Neural cell (in vitro differentiated cells): ENCODE data around the gene LSM10. TPM values are rescaled to one million over a fixed set of nuclear protein-coding genes. Genes with fewer than 3 reads are reported as not detected.
A peak's percentile ranks its signal among the peaks of the same experiment; 100 is the strongest.

Source experiments
- H2AFZ ChIP-seq: fragments of 200-600, 300-800 bp; sonication (generic), shearing (Covaris generic); 2 replicates; pipeline ENCODE4 v1.6.0; 2014; ENCODE audit warnings: low read depth, mild to moderate bottlenecking, antibody characterized with exemption, low read length, moderate library complexity
- H3F3A ChIP-seq: fragments of 200-600 bp; shearing (Covaris generic); 2 replicates; pipeline ENCODE4 v1.6.1; 2016; ENCODE audit warnings: mild to moderate bottlenecking, moderate library complexity, mixed read lengths, antibody characterized with exemption, low read length; ENCODE audit not compliant: insufficient read depth, poor library complexity, severe bottlenecking
- H3K27ac ChIP-seq: fragments of 200-600, 300-800 bp; sonication (generic), shearing (Covaris generic); 2 replicates; pipeline ENCODE4 v1.5.1; 2014; ENCODE audit warnings: mild to moderate bottlenecking, low read length, moderate library complexity
- H3K27me3 ChIP-seq: fragments of 300-800, 200-600 bp; sonication (generic), shearing (Covaris generic); 2 replicates; pipeline ENCODE4 v1.6.0; 2014; ENCODE audit warnings: mild to moderate bottlenecking, low read depth, low read length, moderate library complexity; ENCODE audit not compliant: insufficient read depth
- H3K36me3 ChIP-seq: fragments of 300-800, 200-600 bp; sonication (generic), shearing (Covaris generic); 2 replicates; pipeline ENCODE4 v1.5.1; 2014; ENCODE audit warnings: mild to moderate bottlenecking, antibody characterized with exemption, low read length, moderate library complexity; ENCODE audit not compliant: insufficient read depth
- H3K4me2 ChIP-seq: fragments of 300-800, 200-600 bp; sonication (generic), shearing (Covaris generic); 2 replicates; pipeline ENCODE4 v1.6.0; 2014; ENCODE audit warnings: mild to moderate bottlenecking, low read length
- H3K4me3 ChIP-seq: fragments of 300-800, 200-600 bp; sonication (generic), shearing (Covaris generic); 2 replicates; pipeline ENCODE4 v1.5.1; 2014; ENCODE audit warnings: mild to moderate bottlenecking, low read length, moderate library complexity
- H3K79me2 ChIP-seq: fragments of 200-600 bp; shearing (Covaris generic); replicated peaks from 2 replicates; pipeline ENCODE4 v1.6.0; 2014; ENCODE audit warnings: mild to moderate bottlenecking, low read length, moderate library complexity; ENCODE audit not compliant: insufficient read depth
- H3K9ac ChIP-seq: fragments of 300-800, 200-600 bp; sonication (generic), shearing (Covaris generic); 2 replicates; pipeline ENCODE4 v1.6.1; 2016; ENCODE audit warnings: mild to moderate bottlenecking, low read length, mixed read lengths
- H3K9me2 ChIP-seq: fragments of 200-600 bp; shearing (Covaris generic); 2 replicates; pipeline ENCODE4 v1.6.1; 2016; ENCODE audit warnings: mild to moderate bottlenecking, low read length, mixed read lengths; ENCODE audit not compliant: insufficient read depth
- H3K9me3 ChIP-seq: fragments of 200-600, 300-800 bp; sonication (generic), shearing (Covaris generic); 2 replicates; pipeline ENCODE4 v1.6.1; 2016; ENCODE audit warnings: mild to moderate bottlenecking, mixed run types, low read length, moderate library complexity, mixed read lengths
- H4K20me1 ChIP-seq: fragments of 200-600 bp; shearing (Covaris generic); 2 replicates; pipeline ENCODE4 v1.6.1; 2016; ENCODE audit warnings: mild to moderate bottlenecking, mixed run types; ENCODE audit not compliant: insufficient read depth
- CTCF ChIP-seq: fragments of 450-650 bp; IDR thresholded peaks from 2 replicates; pipeline ENCODE4 v1.5.1; 2014; ENCODE audit warnings: antibody characterized with exemption, mild to moderate bottlenecking, moderate library complexity; ENCODE audit not compliant: poor library complexity, severe bottlenecking
- EP300 ChIP-seq: fragments of 450-650 bp; conservative IDR thresholded peaks from 2 replicates; pipeline ENCODE4 v1.6.1; 2014; ENCODE audit warnings: antibody characterized with exemption, mild to moderate bottlenecking, moderate library complexity; ENCODE audit not compliant: poor library complexity, severe bottlenecking
- EZH2 ChIP-seq: fragments of 200-600, 300-800 bp; shearing (Covaris generic), sonication (generic); IDR thresholded peaks from 2 replicates; pipeline ENCODE4 v1.6.1; 2014; ENCODE audit warnings: antibody characterized with exemption, low read length, borderline replicate concordance, mild to moderate bottlenecking; ENCODE audit not compliant: insufficient read depth, poor library complexity, severe bottlenecking
- MXI1 ChIP-seq: fragments of 450-650 bp; conservative IDR thresholded peaks from 2 replicates; pipeline ENCODE4 v1.6.1; 2014; ENCODE audit warnings: antibody characterized with exemption, mild to moderate bottlenecking; ENCODE audit not compliant: poor library complexity, severe bottlenecking
- POLR2AphosphoS5 ChIP-seq: IDR thresholded peaks from 2 replicates; pipeline ENCODE4 v1.6.1; 2012
- RAD21 ChIP-seq: fragments of 450-650 bp; conservative IDR thresholded peaks from 2 replicates; pipeline ENCODE4 v1.6.1; 2014; ENCODE audit warnings: antibody characterized with exemption, mild to moderate bottlenecking, moderate library complexity
- REST ChIP-seq: IDR thresholded peaks from 2 replicates; pipeline ENCODE4 v1.6.1; 2012; ENCODE audit warnings: borderline replicate concordance
- SMC3 ChIP-seq: fragments of 450-650 bp; conservative IDR thresholded peaks from 2 replicates; pipeline ENCODE4 v1.6.1; 2014; ENCODE audit warnings: antibody characterized with exemption, mild to moderate bottlenecking, moderate library complexity; ENCODE audit not compliant: poor library complexity
- TAF1 ChIP-seq: IDR thresholded peaks from 2 replicates; pipeline ENCODE4 v1.6.1; 2012; ENCODE audit warnings: low read depth
- polyA minus RNA-seq: library from RNA; depleted of rRNA, polyadenylated mRNA; stranded (reverse); fragments of >200 nt; gene quantifications from 2 replicates; pipeline ENCODE4 v1.2.3, GENCODE V29; 2014
- polyA plus RNA-seq: library from polyadenylated mRNA; depleted of rRNA; stranded (reverse); fragments of >200 nt; gene quantifications from 2 replicates; pipeline ENCODE4 v1.2.3, GENCODE V29; 2014

LSM10 gene
- polyA plus RNA-seq, result 1.3 and 3.2 TPM in 2 replicates
- 1.0 and 2.7 TPM in 2 replicates for polyA minus RNA-seq

- Histone ChIP-seq H3K9me3 (no peaks in the 10 kb centered on the region), H4K20me1 (no peaks in the 10 kb centered on the region), H2AFZ (peak within 1 kb of the TSS; percentile 65), H3K4me3 (peak within 1 kb of the TSS; percentile 86), H3K9me2 (no peaks in the 10 kb centered on the region), H3K4me2 (peak within 1 kb of the TSS; percentile 71), H3K9ac (peak within 1 kb of the TSS; percentile 81), H3K36me3 (no peaks in the 10 kb centered on the region), H3K79me2 (no peaks in the 10 kb centered on the region), H3K27me3 (no peaks in the 10 kb centered on the region), H3F3A (no peaks in the 10 kb centered on the region), H3K27ac (peak within 1 kb of the TSS; percentile 60)
- TF ChIP-seq REST, result peak; percentile 88
- no peak for TF ChIP-seq EZH2
- TF ChIP-seq EP300, result peak; percentile 44
- peak; percentile 96 for TF ChIP-seq POLR2AphosphoS5
- TF ChIP-seq RAD21, result no peak
- no peak for TF ChIP-seq CTCF
- peak; percentile 93 for TF ChIP-seq MXI1
- TF ChIP-seq TAF1, result peak; percentile 82
- peak; percentile 41 for TF ChIP-seq SMC3
Measured at GRCh38 chr1:36397378-36398230, at the start of gene LSM10. Gene LSM10, minus strand, starts transcription at chr1:36397908. Its CDS starts 3,779 bp downstream, at chr1:36394129.

GRCh38 chr1:36447450-36447849 is 49.7 kb upstream of the LSM10 start:
- TF ChIP-seq EZH2 (no peak), REST (no peak), POLR2AphosphoS5 (no peak), EP300 (no peak), TAF1 (no peak), SMC3 (no peak), RAD21 (no peak), CTCF (no peak), MXI1 (no peak)
- no peak overlapping the region for H2AFZ ChIP-seq
- no peaks in the 10 kb centered on the region for H3K9me3 ChIP-seq
- H3K9ac ChIP-seq, result no peak overlapping the region
- no peaks in the 10 kb centered on the region for H3F3A ChIP-seq
- H3K36me3 ChIP-seq, result no peaks in the 10 kb centered on the region
- H3K9me2 ChIP-seq, result no peaks in the 10 kb centered on the region
- no peak overlapping the region for H3K4me3 ChIP-seq
- H3K79me2 ChIP-seq, result peaks cover 9% of the 10 kb centered on the region
- no peak overlapping the region for H3K27ac ChIP-seq
- H4K20me1 ChIP-seq, result no peaks in the 10 kb centered on the region
- H3K27me3 ChIP-seq, result no peaks in the 10 kb centered on the region
- no peak overlapping the region for H3K4me2 ChIP-seq
